ENCODE results near the gene CXCL14. TPM values are rescaled to one million over a fixed set of nuclear protein-coding genes. Genes with fewer than 3 reads are reported as not detected.

The CXCL14 gene
- total and polyA plus RNA-seq, 2 donors (not counting 1 experiment from before 2014, with no cell fraction given) = 0.17 TPM; not detected in 1

DNA sequence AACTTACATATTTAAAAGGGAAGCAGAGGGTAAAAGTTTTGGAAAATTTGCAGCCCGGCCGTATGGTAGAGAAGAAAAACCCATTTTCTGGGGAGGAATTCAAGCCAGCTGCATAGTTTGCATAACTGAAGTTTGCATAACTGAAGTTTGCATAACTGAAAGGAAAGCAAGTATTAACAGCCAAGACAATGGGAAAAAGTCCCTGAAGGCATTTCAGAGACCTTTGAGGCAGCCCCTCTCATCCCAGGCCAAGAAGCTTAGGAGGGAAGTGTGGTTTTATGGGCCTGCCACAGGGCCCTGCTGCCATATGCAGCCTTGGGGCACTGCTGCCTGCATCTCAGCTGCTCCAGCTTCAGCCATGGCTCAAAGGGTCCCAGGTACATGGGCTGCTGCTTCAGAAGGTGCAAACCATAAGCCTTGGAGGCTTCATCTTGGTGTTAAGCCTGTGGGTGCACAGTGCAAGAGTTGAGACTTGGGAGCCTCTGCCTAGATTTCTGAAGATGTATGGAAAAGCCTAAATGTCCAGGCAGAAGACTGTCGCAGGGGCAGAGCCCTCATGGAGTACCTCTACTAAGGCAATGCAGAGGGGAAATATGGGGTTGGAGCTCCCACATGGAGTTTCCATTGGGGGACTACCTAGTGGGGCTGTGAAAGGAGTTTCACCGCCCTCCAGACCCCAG, 36.9 kb upstream of the CXCL14 start:
- no peak for TF ChIP-seq EZH2 (IDR thresholded peaks at IDR 0.05; ENCODE audit: low read length, missing control alignments)
- TF ChIP-seq, protein P1, sequence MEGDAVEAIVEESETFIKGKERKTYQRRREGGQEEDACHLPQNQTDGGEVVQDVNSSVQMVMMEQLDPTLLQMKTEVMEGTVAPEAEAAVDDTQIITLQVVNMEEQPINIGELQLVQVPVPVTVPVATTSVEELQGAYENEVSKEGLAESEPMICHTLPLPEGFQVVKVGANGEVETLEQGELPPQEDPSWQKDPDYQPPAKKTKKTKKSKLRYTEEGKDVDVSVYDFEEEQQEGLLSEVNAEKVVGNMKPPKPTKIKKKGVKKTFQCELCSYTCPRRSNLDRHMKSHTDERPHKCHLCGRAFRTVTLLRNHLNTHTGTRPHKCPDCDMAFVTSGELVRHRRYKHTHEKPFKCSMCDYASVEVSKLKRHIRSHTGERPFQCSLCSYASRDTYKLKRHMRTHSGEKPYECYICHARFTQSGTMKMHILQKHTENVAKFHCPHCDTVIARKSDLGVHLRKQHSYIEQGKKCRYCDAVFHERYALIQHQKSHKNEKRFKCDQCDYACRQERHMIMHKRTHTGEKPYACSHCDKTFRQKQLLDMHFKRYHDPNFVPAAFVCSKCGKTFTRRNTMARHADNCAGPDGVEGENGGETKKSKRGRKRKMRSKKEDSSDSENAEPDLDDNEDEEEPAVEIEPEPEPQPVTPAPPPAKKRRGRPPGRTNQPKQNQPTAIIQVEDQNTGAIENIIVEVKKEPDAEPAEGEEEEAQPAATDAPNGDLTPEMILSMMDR (conservative IDR thresholded peaks at IDR 0.05 in 1 of 2, IDR thresholded peaks at IDR 0.05 in 1 of 2; ENCODE audit: low read depth in 1 of 2, low read length in 2 of 2) = no peak
- H3K4me3 ChIP-seq (replicated peaks in 1 of 4; ENCODE audit: control extremely low read depth in 1 of 4, insufficient read depth in 1 of 4, low read depth in 3 of 4, low read length in 4 of 4) = no peak overlapping the region
- H3K27ac ChIP-seq (ENCODE audit: insufficient read depth, low read length) = no peak overlapping the region
- no peaks in the 10 kb centered on the region for H3K4me1 ChIP-seq (ENCODE audit: control insufficient read depth, extremely low read depth, insufficient read depth, low read length)
- H3K36me3 ChIP-seq (ENCODE audit: control insufficient read depth, insufficient read depth, low read length) = no peaks in the 10 kb centered on the region
- no peak overlapping the region for H2AFZ ChIP-seq (ENCODE audit: low read length)
- no peaks in the 10 kb centered on the region for H4K20me1 ChIP-seq (ENCODE audit: control insufficient read depth, extremely low read depth, insufficient read depth, low read length)
- no peak overlapping the region for H3K4me2 ChIP-seq (ENCODE audit: extremely low read depth, insufficient read depth, low read length)
- DNase-seq (ENCODE audit: low read depth in 2 of 2) = no peak
- H3K9ac ChIP-seq (ENCODE audit: insufficient read depth, low read length) = no peak overlapping the region
- no peaks in the 10 kb centered on the region for H3K79me2 ChIP-seq (ENCODE audit: control insufficient read depth, insufficient read depth, low read length)
- H3K9me3 ChIP-seq (ENCODE audit: control insufficient read depth, insufficient read depth, low read depth, low read length) = no peaks in the 10 kb centered on the region
- no peaks in the 10 kb centered on the region for H3K27me3 ChIP-seq (ENCODE audit: control insufficient read depth, insufficient read depth, low read length)

DNA sequence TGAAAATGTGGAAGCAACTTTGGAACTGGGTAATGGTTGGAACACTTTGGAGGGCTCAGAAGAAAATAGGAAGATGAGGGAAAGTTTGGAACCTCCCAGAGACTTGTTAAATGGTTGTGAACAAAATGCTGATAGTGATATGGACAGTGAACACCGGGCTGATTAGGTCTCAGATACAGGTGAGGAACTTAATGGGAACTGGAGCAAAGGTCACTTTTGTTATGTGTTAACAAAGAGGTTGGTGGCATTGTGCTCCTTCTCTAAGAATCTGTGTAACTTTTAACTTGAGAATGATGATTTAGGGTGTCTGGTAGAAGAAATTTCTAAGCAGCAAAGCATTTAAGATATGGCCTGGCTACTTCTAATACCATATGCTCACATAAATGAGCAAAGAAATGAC, 36.4 kb upstream of the CXCL14 start:
- H3K4me3 ChIP-seq (replicated peaks in 1 of 4; ENCODE audit: control extremely low read depth in 1 of 4, insufficient read depth in 1 of 4, low read depth in 3 of 4, low read length in 4 of 4) = no peak overlapping the region
- no peaks in the 10 kb centered on the region for H3K4me1 ChIP-seq (ENCODE audit: control insufficient read depth, extremely low read depth, insufficient read depth, low read length)
- H3K79me2 ChIP-seq (ENCODE audit: control insufficient read depth, insufficient read depth, low read length) = no peaks in the 10 kb centered on the region
- TF ChIP-seq EZH2 (IDR thresholded peaks at IDR 0.05; ENCODE audit: low read length, missing control alignments) = no peak
- TF ChIP-seq, protein P1 (conservative IDR thresholded peaks at IDR 0.05 in 1 of 2, IDR thresholded peaks at IDR 0.05 in 1 of 2; ENCODE audit: low read depth in 1 of 2, low read length in 2 of 2) = no peak
- no peaks in the 10 kb centered on the region for H3K36me3 ChIP-seq (ENCODE audit: control insufficient read depth, insufficient read depth, low read length)
- no peaks in the 10 kb centered on the region for H3K9me3 ChIP-seq (ENCODE audit: control insufficient read depth, insufficient read depth, low read depth, low read length)
- no peaks in the 10 kb centered on the region for H3K27me3 ChIP-seq (ENCODE audit: control insufficient read depth, insufficient read depth, low read length)
- DNase-seq (ENCODE audit: low read depth in 2 of 2) = no peak
- no peak overlapping the region for H3K9ac ChIP-seq (ENCODE audit: insufficient read depth, low read length)
- no peak overlapping the region for H2AFZ ChIP-seq (ENCODE audit: low read length)
- H3K27ac ChIP-seq (ENCODE audit: insufficient read depth, low read length) = no peak overlapping the region
- H3K4me2 ChIP-seq (ENCODE audit: extremely low read depth, insufficient read depth, low read length) = no peak overlapping the region
- no peaks in the 10 kb centered on the region for H4K20me1 ChIP-seq (ENCODE audit: control insufficient read depth, extremely low read depth, insufficient read depth, low read length)

DNA sequence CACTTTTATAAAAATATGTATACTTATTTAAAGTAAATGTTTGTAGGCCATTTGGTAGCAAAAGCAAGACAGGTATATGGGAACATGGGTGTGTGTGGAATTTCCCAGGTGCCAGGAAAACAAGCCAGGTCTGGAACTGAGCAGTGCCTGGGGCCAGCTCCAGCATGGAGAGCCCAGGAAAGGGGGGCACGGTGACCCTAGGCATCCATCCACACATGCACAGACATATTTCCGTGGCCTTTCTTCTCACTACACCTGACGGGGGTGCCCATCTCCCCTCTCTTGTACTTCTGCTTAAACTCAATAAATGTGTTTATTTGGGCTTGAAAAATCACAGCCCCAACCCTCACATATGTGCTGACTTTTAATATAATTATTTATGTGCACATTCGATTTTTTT, 31.2 kb upstream of the CXCL14 start:
- Histone ChIP-seq H3K27me3 (ENCODE audit: control insufficient read depth, insufficient read depth, low read length) (no peaks in the 10 kb centered on the region), H3K4me2 (ENCODE audit: extremely low read depth, insufficient read depth, low read length) (no peak overlapping the region), H2AFZ (ENCODE audit: low read length) (no peak overlapping the region), H3K4me3 (replicated peaks in 1 of 4; ENCODE audit: control extremely low read depth in 1 of 4, insufficient read depth in 1 of 4, low read depth in 3 of 4, low read length in 4 of 4) (no peak overlapping the region), H3K4me1 (ENCODE audit: control insufficient read depth, extremely low read depth, insufficient read depth, low read length) (no peaks in the 10 kb centered on the region), H3K79me2 (ENCODE audit: control insufficient read depth, insufficient read depth, low read length) (no peaks in the 10 kb centered on the region), H3K9me3 (ENCODE audit: control insufficient read depth, insufficient read depth, low read depth, low read length) (no peaks in the 10 kb centered on the region), H3K36me3 (ENCODE audit: control insufficient read depth, insufficient read depth, low read length) (no peaks in the 10 kb centered on the region), H3K27ac (ENCODE audit: insufficient read depth, low read length) (no peak overlapping the region), H3K9ac (ENCODE audit: insufficient read depth, low read length) (no peak overlapping the region), H4K20me1 (ENCODE audit: control insufficient read depth, extremely low read depth, insufficient read depth, low read length) (no peaks in the 10 kb centered on the region)
- TF ChIP-seq, protein P1 (conservative IDR thresholded peaks at IDR 0.05 in 1 of 2, IDR thresholded peaks at IDR 0.05 in 1 of 2; ENCODE audit: low read depth in 1 of 2, low read length in 2 of 2) = no peak
- TF ChIP-seq EZH2 (IDR thresholded peaks at IDR 0.05; ENCODE audit: low read length, missing control alignments) = no peak
- DNase-seq (ENCODE audit: low read depth in 2 of 2) = no peak

Measured in fibroblast of lung (primary cell).